GM12878 (cell line): Measurements from ENCODE around the gene SLAMF1. TPM values are rescaled to one million over a fixed set of nuclear protein-coding genes. Genes with fewer than 3 reads are reported as not detected.

Source experiments
- BMI1 ChIP-seq: fragments of 450-650 bp; IDR thresholded peaks from 2 replicates; pipeline ENCODE4 v1.6.1; 2016; ENCODE audit warnings: mild to moderate bottlenecking, moderate library complexity, borderline replicate concordance
- CHD2 ChIP-seq: IDR thresholded peaks from 2 replicates; pipeline ENCODE4 v1.6.1; 2011; ENCODE audit warnings: low read depth, low read length, improper control_type of control experiment, borderline replicate concordance
- CREB1 ChIP-seq: IDR thresholded peaks from 2 replicates; pipeline ENCODE4 v1.6.1; 2012; ENCODE audit warnings: low read depth, mild to moderate bottlenecking, inconsistent platforms
- EGR1 ChIP-seq, 2 experiments: IDR thresholded peaks; 1 replicate in 1 of 2; 2 replicates in 1 of 2; pipeline ENCODE4 v1.6.1; 2011 to 2012; ENCODE audit warnings: low read depth in 2 of 2, low read length in 2 of 2, borderline replicate concordance in 1 of 2, mild to moderate bottlenecking in 1 of 2, moderate library complexity in 1 of 2
- KLF5 ChIP-seq: fragments of 450-650 bp; IDR thresholded peaks from 2 replicates; pipeline ENCODE4 v1.6.1; 2014; ENCODE audit warnings: mild to moderate bottlenecking; ENCODE audit not compliant: partially characterized antibody
- POLR2A ChIP-seq: IDR thresholded peaks from 2 replicates; pipeline ENCODE4 v1.6.1; 2011; ENCODE audit warnings: low read depth, mild to moderate bottlenecking, low read length
- POLR2AphosphoS5 ChIP-seq: IDR thresholded peaks from 2 replicates; pipeline ENCODE4 v1.6.1; 2011; ENCODE audit warnings: mild to moderate bottlenecking, low read length, inconsistent platforms
- SMAD5 ChIP-seq: IDR thresholded peaks from 2 replicates; pipeline ENCODE4 v1.6.1; 2016; ENCODE audit warnings: antibody characterized with exemption, low read depth
- TARDBP ChIP-seq: IDR thresholded peaks from 2 replicates; pipeline ENCODE4 v1.6.1; 2016; ENCODE audit warnings: borderline replicate concordance
- TCF12 ChIP-seq: IDR thresholded peaks from 2 replicates; pipeline ENCODE4 v1.6.1; 2011; ENCODE audit warnings: low read depth, mild to moderate bottlenecking, low read length
- ZNF687 ChIP-seq: fragments of 450-650 bp; IDR thresholded peaks from 2 replicates; pipeline ENCODE4 v1.6.1; 2017; ENCODE audit warnings: mild to moderate bottlenecking, moderate library complexity
- polyA plus RNA-seq, 11 experiments: library from polyadenylated mRNA; depleted of rRNA in 4 of 11; unstranded in 6 of 11; stranded (reverse) in 5 of 11; fragments of >200 nt; fragmentation: Nextera tagmentation in 4 of 11; fragmentation: Illumina TruSeq in 1 of 11; extraction: Ambion mirVana in 4 of 11; extraction: Trizol in 1 of 11; gene quantifications; 1 replicate in 1 of 11; 2 replicates in 10 of 11; pipeline versions ENCODE4 v1.2.1 to v1.2.3, GENCODE V29; 2011 to 2016; ENCODE audit warnings: inconsistent platforms in 2 of 11, missing spikeins in 2 of 11, low read depth in 1 of 11
- total RNA-seq, 4 experiments: library from RNA; depleted of rRNA in 3 of 4; stranded (reverse); fragments of >200 nt in 3 of 4; fragmentation: Illumina TruSeq in 1 of 4; extraction: Trizol in 1 of 4; gene quantifications; 2 replicates each; pipeline versions ENCODE4 v1.2.1 to v1.2.3, GENCODE V29; 2013 to 2021
- TF ChIP-seq, protein P1 (sequence below): IDR thresholded peaks from 2 replicates; pipeline ENCODE4 v1.6.1; 2012; ENCODE audit warnings: low read depth, low read length, improper control_type of control experiment

The SLAMF1 gene
- total and polyA plus RNA-seq, 10 of the 15 experiments (the other 5 are each of a cell fraction or from before 2014, with no cell fraction given), result 87.3 to 260 (median 131) TPM

DNA sequence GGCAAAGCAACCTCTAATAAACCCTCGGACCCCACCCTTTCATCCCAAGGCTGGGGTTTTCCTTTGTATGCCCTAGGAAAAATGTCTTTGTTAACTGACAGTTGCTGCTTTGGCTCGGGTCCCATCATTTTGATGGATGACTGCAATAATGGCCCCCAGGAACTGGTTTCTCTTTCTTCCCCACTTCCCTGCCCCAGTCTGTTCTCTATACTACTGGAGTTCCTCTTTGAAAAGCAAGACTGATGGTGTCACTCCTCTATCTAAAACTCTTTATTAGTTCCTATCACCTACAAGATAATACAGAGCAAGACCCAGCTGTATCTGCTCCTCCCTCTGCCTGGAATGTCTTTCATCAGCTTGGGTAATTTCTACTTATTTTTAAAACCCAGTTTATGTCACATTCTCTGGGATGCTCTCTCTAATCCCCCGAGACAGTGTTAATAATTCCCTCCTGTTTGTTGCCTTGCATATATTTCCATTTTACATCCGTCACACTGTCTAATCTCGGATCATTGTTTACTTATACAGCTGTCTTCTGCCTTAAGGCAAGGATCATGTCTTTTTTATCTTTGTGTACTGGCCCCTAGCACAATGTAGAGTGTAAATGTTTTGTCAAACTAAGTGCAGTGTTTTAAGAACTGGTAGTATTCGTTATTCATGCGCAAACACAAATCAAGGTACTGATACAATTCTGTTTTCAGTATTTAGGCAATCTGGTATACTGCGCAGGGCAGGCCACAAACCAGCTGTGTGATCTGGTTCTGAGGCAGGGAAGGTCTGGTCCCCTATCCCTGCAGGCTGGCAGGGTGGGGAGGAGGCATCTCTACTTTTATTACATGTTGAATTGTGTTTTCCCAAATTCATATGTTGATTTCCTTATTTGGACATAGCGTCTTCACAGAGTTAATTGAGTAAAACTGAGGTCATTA lies 16.1 kb downstream of the SLAMF1 start (continued):
- TF ChIP-seq EGR1 (IDR thresholded peaks at IDR 0.05; ENCODE audit: borderline replicate concordance in 1 of 2, low read depth in 2 of 2, low read length in 2 of 2) (no peak), POLR2AphosphoS5 (peak; percentile 73), TCF12 (no peak), KLF5 (no peak), BMI1 (0 out of 2 replicates have a peak, but pooled peaks have one; percentile 27), TARDBP (no peak), CREB1 (peak; percentile 27; the same call in 1 of the 2 replicates), CHD2 (0 out of 2 replicates have a peak, but pooled peaks have one; percentile 21), POLR2A (peak; percentile 39; the same call in 1 of the 2 replicates), ZNF687 (no peak), SMAD5 (peak; percentile 35; the same call in 1 of the 2 replicates)
- TF ChIP-seq, protein P1, sequence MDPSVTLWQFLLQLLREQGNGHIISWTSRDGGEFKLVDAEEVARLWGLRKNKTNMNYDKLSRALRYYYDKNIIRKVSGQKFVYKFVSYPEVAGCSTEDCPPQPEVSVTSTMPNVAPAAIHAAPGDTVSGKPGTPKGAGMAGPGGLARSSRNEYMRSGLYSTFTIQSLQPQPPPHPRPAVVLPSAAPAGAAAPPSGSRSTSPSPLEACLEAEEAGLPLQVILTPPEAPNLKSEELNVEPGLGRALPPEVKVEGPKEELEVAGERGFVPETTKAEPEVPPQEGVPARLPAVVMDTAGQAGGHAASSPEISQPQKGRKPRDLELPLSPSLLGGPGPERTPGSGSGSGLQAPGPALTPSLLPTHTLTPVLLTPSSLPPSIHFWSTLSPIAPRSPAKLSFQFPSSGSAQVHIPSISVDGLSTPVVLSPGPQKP, result no peak
